GM18499 (cell line): Measurements from ENCODE around the gene PPP1R14C.
"Not testable (repeated sequence)": the region's sequence is repeated elsewhere in the genome, so short reads cannot be mapped to it uniquely, and the experiment has no call there.

Experiments
- ATAC-seq: cut with Tn5 transposase; IDR thresholded peaks from one replicate; pipeline ENCODE4 v1.9.1; 2021; ENCODE audit warnings: moderate number of reproducible peaks; ENCODE audit not compliant: insufficient read depth, unreplicated experiment

Gene PPP1R14C

GRCh38 chr6:150134280-150134920 is 8.4 kb upstream of the PPP1R14C start:
- ATAC-seq, result no peak

GRCh38 chr6:150137711-150138110 is 5.1 kb upstream of the PPP1R14C start:
- ATAC-seq, result not testable (repeated sequence)

DNA sequence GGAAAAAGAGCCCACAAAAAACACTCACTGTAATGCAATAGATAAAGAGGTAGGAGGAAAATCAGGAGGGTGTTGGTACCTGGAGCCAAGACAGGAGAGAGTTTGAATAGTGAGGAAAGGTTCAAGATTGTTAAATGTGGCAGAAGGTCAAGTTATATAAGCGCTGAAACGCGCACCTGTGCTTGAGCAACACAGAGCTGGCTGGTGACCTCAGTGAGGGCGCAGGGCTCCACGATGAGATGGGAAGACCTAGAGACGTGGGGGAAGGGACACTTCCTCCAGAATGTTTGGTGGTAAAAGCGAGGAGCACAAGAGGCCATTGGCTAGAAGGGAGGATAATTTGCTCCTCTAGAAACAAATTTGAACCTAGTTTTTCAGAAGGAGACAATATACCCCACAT is 4.2 kb upstream of the PPP1R14C start:
- no peak for ATAC-seq

DNA sequence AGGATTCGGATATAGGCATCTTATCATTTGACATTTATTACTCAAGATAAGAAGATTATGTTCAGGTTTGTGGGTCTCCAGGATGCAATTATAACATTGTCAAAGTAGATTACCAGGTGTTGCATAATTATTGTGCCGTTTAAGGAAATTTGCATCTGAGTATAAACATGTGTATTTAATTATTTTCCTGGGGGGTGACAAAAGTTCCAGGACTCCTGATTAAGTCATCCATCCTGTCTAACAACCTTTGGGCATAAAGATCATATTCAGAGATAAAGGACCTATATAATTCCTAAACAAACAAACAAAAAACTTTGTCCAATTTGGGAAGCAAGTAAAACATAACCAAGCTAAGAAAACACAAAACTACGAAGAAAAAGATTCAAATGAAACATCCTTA is 3.3 kb upstream of the PPP1R14C start:
- ATAC-seq, result no peak

DNA sequence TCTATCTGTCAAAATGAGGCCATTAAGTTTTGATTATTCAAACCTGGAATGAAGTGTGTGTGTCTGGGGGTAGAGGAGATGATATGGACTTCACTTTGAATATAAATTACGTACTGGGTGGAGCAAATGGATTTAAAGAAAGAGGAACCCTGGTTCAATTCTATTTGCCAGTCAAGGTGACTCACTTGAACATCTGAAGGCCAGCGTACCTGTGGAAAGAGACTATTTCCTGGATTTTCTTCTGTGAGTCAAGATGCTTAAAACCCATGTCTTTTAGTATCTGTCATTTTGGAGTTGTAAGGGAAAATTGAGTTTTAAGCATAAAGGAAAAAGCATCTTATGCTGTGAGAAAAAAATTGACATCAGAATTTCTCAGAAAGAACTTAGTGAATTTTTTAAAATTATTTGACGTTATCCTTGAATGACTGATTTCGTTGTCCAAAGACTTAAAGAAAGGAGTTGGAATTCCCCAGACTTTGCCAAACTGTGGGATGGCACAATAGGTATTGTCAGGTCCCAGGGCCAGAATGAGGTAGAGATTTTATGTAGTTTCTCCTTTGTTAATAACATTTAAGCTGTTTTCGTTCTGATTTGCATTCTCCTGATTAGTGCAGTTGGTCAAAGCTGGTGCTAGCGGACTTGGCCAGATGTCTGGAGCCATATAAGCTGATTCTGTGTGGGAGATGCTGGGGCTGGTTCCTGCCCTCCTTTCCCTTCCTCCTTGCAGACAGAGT is 2.4 kb upstream of the PPP1R14C start:
- ATAC-seq, result no peak

GRCh38 chr6:150142097-150142669 is 661 bp upstream of the PPP1R14C start:
- ATAC-seq, result no peak

DNA sequence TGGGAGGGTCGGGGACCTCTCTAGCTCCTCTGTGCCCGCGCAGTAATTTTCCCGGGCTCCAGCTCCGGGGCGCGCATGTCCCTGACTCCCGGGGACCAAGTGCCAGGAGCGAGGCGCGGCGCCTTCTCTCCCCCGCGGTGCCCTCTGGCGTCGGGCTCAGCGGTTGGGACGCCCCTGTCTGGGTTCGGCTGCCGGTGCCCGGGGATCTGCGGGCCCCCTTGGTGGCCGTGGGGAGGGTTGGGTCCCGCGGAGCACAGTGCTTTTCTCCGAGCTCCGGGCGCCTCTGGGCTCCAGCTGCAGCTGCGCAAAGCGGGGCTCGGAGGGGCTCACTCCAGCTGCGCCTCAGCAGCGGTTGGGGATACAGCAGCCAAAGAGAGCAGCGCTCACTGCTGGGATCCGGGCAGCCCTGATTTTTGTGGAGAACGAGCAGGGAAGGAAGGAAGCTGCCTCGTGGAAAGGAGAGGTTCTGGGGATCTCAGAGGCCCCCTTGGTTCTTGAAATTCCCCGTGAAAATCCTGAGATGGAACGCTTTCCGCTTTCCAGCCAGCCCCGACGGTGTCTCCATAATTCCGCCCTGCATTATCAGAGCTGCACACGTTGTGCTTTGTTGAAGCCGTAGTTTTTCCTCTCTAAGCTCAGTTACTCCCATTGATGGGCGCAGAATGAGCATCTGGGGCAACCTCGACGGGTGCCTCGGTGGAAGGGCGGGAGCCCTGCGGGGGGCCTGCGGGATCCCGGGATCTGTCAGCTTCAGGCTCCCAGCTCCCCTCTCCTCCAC is 861 bp downstream of the PPP1R14C start:
- no peak for ATAC-seq

DNA sequence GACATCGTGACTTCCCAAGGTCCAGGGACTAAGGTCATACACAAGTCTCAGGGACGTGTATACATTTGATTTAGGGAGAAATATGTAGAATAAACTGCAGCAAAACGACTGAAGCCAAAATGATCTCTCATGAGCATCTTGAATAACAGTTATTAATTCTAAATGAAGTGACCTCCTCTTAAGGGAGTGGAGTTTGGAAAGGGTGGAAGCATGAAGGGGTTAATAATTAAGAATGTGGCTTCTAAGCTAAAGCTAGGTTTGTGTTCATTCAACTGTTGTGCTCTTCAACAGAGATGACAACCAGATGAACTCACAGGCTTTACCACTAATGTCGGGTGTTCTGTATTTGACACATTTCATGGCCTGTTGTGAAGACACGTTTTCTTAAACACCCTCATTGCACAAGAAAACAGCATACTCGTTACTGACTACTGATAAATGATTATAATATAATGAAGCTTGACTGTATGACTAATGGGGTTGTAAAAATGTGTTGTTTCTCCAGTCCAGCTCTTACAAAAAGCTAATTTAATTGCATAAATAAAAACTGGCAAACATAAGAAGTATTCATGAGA is 1.5 kb downstream of the PPP1R14C start:
- no peak for ATAC-seq

DNA sequence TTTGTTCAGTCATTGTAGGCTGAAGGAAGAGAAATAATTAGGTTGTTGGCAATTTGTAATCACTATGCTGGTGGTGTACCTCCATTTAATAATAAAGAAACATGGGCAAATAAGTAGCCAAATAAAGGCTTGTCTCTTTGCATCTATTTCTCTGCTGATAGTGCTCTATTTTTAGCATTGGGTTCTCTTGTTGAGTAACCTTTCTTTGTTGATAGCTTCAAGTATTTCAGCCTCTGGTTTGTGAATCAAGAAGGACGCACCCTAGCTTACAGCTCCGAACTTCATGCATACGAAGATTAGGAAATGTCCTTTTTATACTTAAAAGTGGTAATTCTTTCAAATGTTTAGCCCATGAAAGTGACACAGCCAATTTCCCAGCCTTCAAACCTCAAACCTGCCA is 2.6 kb downstream of the PPP1R14C start:
- ATAC-seq, result no peak

DNA sequence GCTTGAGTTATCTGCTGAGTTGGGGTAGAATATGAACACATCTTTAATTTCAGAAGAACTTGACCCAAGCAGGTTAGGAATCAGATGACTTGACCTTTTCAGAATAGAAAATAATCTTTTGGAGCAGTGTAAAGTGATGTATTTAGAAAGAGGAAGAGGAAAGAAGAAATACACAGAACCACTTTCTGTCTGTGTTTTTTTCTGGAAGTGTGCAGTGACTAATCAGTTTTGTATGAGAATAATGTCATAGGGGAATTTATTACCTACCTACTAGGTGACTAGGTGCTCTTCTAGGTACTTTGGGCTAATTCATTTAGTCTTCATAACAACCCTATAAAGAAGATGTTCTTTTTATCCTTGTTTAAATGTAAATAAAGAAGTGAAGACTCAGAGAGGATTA is 3.0 kb downstream of the PPP1R14C start:
- ATAC-seq, result no peak

- no peak for ATAC-seq
Measured at GRCh38 chr6:150146436-150146835, 3.6 kb downstream of the PPP1R14C start.

GRCh38 chr6:150149146-150149545 is 6.3 kb downstream of the PPP1R14C start:
- ATAC-seq, result no peak

DNA sequence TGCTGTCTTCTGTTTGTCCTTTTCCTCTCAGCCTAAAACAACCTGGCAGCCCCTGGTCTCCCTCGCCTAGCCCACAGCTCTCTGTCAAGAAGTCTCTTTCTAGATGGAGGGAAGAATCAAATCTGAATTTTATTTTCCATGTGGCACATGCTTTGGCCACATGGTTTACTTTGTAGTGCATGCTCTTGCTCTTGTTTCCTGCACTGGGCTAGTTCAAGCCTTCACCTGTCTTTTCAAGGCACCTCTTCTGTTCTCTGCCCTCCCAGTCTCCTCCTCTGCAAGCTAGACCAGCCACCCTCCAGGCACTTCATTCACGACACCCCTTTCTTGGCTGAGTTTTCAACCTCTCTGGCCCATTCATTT is 7.6 kb downstream of the PPP1R14C start:
- ATAC-seq, result no peak

DNA sequence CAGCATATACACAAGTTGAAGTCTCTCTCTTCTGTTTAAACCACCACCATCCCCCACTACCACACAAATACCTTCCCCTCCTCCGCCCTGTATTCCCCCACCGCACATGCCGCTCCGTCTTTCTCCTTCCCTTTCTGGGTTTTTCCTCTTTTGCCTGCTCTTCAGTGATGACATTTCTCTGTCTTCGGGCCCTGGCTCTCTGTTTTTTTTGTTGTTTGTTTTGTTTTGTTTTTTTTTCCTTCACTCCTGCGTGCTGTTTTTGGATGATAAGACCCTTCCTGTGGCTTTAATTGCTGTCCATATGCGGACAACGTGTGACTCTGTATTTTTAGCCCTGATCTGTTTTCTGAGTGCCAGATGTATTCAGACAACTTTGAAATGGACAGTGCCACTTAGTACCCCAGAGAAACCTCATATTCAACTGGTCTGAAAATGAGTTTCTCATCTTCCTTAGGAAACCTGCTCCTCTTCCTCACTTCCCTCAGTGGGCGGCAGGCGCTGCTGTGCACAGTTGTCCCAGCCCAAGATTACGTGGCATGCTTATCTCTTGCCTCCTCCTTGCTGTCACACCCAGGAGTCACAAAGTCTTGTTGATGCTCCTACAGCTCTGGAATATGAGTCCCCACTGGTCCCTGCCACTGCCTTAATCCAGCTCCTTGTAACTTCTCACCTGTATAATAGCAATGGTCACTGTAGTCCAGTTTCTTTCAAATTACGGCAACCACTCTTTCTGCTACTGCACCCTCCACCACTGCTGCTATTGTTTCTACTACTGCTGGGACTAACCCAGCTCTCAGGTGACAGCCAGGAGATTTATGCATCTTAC is 8.2 kb downstream of the PPP1R14C start:
- ATAC-seq, result no peak

GRCh38 chr6:150152891-150153876 is 10.3 kb downstream of the PPP1R14C start:
- no peak for ATAC-seq

- no peak for ATAC-seq
Measured at GRCh38 chr6:150153905-150154492, 11.2 kb downstream of the PPP1R14C start.

DNA sequence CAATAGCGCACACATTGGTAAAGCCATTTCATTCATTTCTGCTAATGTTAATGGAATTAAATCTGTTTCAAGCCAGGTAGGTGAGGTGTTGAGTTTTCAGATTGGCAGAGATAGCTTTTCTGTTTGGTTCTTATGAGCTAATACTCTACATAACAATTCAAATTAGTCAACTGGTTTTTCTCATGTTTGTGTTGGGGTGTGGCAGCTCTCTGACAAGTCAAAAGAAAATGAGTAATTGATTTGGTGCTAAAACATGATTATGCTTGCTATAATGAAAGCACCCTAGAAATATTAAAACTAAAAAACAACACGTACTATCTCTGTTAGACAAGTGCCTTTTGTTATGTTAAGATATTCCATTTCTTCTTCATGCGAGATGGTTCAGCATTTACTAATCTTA is 13.6 kb downstream of the PPP1R14C start:
- no peak for ATAC-seq

- ATAC-seq, result no peak
Measured at GRCh38 chr6:150157081-150157480, 14.2 kb downstream of the PPP1R14C start.
